Measurements from ENCODE around the gene PLEKHA5. TPM values are rescaled to one million over a fixed set of nuclear protein-coding genes. Genes with fewer than 3 reads are reported as not detected.

Gene PLEKHA5
- total and polyA plus RNA-seq, 11 donors = 18.1 to 72.2 (median 58.2) TPM

DNA sequence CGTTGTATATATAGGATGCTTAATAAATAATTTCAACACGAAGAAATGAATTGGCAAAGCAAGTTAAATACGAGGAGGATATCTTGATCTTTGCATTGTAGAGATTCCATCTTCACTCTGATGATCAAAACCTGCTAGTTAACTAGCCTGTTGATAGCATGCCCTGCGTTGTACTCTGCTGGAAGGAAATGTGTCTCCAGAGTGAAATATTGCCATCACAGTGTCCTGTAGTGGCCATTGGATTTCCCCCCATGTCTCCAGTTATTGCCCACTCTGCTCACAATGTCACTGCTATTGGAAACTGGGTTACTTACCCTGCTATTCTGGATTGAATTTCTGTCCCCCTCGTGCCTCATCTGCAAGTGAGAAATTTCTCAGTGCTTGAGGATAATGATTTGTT lies 109.6 kb downstream of the PLEKHA5 start:
- no peaks in the 10 kb centered on the region for H3K9me3 ChIP-seq
- intact Hi-C loops (cut with DNase I) = no loop called here
- peak overlapping the region in 1 of 12 donors; percentile 25 for H3K27ac ChIP-seq
- H3K36me3 ChIP-seq = no peaks in the 10 kb centered on the region
- no peak for DNase-seq
- peaks cover 3 to 82% (median 67%) of the 10 kb centered on the region in 12 donors for H3K4me1 ChIP-seq
- no peaks in the 10 kb centered on the region for H3K27me3 ChIP-seq
- 46 to 53% (median 49%) methylated on average over 5 of the region's 5 CpGs for whole genome bisulfite sequencing, 4 donors
- ATAC-seq = no peak
- no peak overlapping the region for H3K4me3 ChIP-seq
- TF ChIP-seq, protein P1, sequence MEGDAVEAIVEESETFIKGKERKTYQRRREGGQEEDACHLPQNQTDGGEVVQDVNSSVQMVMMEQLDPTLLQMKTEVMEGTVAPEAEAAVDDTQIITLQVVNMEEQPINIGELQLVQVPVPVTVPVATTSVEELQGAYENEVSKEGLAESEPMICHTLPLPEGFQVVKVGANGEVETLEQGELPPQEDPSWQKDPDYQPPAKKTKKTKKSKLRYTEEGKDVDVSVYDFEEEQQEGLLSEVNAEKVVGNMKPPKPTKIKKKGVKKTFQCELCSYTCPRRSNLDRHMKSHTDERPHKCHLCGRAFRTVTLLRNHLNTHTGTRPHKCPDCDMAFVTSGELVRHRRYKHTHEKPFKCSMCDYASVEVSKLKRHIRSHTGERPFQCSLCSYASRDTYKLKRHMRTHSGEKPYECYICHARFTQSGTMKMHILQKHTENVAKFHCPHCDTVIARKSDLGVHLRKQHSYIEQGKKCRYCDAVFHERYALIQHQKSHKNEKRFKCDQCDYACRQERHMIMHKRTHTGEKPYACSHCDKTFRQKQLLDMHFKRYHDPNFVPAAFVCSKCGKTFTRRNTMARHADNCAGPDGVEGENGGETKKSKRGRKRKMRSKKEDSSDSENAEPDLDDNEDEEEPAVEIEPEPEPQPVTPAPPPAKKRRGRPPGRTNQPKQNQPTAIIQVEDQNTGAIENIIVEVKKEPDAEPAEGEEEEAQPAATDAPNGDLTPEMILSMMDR (IDR thresholded peaks at IDR 0.05) = no peak
- TF ChIP-seq POLR2A (IDR thresholded peaks at IDR 0.05) = no peak

DNA sequence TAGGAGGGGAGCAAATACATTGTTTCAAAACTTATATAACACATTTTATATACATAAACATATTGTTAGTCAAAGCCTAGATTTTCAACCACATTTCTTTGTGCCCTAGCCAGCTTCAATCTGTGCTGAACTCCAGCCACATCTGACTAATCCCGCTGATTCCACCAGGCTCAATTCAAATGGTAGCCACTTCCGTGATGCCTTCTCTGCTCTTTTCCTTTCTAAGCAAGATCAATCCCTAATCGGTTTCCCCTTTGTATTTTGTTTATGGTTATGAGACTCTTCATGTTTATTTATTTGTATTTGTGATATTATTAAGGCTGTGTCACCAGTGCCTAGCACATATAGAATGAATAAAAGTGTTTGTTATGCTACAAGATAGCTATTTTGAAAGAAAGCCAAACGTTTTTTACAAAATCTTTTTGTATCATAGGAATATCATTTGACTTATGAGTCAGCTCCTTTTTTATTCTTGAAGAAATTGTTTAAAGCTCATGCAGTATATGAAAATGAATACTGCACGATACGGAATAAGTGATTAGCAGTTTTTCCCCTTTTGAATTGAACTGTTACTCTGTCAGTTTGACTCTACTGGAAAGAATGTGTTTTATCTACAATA lies 110.2 kb downstream of the PLEKHA5 start:
- peak overlapping the region in 1 of 12 donors; percentile 25 for H3K27ac ChIP-seq

DNA sequence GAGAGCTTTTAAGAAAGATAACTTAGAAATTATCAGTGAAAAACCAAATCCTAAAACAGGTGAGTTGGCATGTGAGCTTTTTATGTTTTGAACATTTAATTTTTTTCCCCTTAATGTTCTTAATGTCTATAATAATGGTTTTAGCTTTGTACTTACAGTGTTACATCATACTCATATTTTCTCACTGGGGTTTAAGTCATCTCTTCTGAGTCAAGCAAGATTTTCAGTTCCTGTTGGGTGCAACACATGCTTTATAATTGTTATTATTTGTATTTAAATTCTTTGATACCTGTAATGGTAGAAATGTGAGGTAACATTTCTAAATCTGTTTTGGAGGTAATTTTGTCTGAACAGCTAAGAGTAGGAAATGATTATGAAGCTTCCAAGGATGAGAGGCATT lies 113.0 kb downstream of the PLEKHA5 start:
- H3K4me1 ChIP-seq = peaks cover 3 to 63% (median 44%) of the 10 kb centered on the region in 12 donors
- no peak for DNase-seq
- H3K9me3 ChIP-seq = no peaks in the 10 kb centered on the region
- ATAC-seq = no peak
- H3K27me3 ChIP-seq = no peaks in the 10 kb centered on the region
- intact Hi-C loops (cut with DNase I) = no loop called here
- no peak overlapping the region for H3K27ac ChIP-seq
- H3K36me3 ChIP-seq = no peaks in the 10 kb centered on the region
- TF ChIP-seq, protein P1 (IDR thresholded peaks at IDR 0.05) = no peak
- TF ChIP-seq POLR2A (IDR thresholded peaks at IDR 0.05) = no peak
- no peak overlapping the region for H3K4me3 ChIP-seq

More for the DNA sequence above, 110.2 kb downstream of the PLEKHA5 start:
- intact Hi-C loops (cut with DNase I) = no loop called here
- H3K4me1 ChIP-seq = peaks cover 3 to 82% (median 66%) of the 10 kb centered on the region in 12 donors
- no peak overlapping the region for H3K4me3 ChIP-seq
- no peak for TF ChIP-seq POLR2A (IDR thresholded peaks at IDR 0.05)
- TF ChIP-seq, protein P1 (IDR thresholded peaks at IDR 0.05) = no peak
- H3K9me3 ChIP-seq = no peaks in the 10 kb centered on the region
- WGBS, 4 donors = 59 to 70% (median 61%) methylated on average over 6 of the region's 6 CpGs
- H3K36me3 ChIP-seq = no peaks in the 10 kb centered on the region
- DNase-seq = no peak
- no peaks in the 10 kb centered on the region for H3K27me3 ChIP-seq
- ATAC-seq = no peak

DNA sequence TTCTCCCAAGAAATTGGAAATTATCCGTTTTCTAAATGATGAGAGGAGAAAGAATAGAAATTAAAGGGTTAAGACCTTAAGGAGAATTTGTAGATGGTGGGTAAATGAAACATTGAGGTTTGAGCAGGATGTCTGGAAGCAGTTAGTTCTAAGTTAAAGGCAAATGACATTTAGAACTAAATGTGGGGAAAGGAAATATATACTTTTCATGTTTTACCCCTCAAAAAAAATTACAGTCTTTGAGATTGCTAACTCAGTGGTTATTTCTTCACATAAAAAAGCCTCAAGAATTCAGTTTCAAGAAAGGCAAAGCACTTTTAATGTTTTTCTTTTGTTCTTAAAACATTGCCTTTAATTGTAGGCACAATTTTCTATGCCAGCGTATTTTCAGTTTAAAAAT lies 114.0 kb downstream of the PLEKHA5 start:
- ATAC-seq (no peak), DNase-seq (no peak)
- Histone ChIP-seq H3K9me3 (no peaks in the 10 kb centered on the region), H3K4me3 (no peak overlapping the region), H3K4me1 (peaks cover 3 to 54% (median 37%) of the 10 kb centered on the region in 12 donors), H3K36me3 (no peaks in the 10 kb centered on the region), H3K27ac (peak overlapping the region in 1 of 12 donors; percentile 16), H3K27me3 (no peaks in the 10 kb centered on the region)
- intact Hi-C loops (cut with DNase I) = no loop called here
- WGBS, 4 donors = 74 to 88% (median 80%) methylated on average over 2 of the region's 2 CpGs
- no peak for TF ChIP-seq POLR2A (IDR thresholded peaks at IDR 0.05)
- TF ChIP-seq, protein P1 (IDR thresholded peaks at IDR 0.05) = no peak

Data from heart left ventricle (tissue), 16 donors.